Measurements from ENCODE around the gene STAT4.

GRCh38 chr2:191018643-191019119 lies 132.1 kb downstream of the STAT4 start:
- TF ChIP-seq, protein P1, sequence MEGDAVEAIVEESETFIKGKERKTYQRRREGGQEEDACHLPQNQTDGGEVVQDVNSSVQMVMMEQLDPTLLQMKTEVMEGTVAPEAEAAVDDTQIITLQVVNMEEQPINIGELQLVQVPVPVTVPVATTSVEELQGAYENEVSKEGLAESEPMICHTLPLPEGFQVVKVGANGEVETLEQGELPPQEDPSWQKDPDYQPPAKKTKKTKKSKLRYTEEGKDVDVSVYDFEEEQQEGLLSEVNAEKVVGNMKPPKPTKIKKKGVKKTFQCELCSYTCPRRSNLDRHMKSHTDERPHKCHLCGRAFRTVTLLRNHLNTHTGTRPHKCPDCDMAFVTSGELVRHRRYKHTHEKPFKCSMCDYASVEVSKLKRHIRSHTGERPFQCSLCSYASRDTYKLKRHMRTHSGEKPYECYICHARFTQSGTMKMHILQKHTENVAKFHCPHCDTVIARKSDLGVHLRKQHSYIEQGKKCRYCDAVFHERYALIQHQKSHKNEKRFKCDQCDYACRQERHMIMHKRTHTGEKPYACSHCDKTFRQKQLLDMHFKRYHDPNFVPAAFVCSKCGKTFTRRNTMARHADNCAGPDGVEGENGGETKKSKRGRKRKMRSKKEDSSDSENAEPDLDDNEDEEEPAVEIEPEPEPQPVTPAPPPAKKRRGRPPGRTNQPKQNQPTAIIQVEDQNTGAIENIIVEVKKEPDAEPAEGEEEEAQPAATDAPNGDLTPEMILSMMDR (IDR thresholded peaks at IDR 0.05; ENCODE audit: low read depth, low read length, poor library complexity, severe bottlenecking): no peak
- no peak for TF ChIP-seq EZH2phosphoT487 (IDR thresholded peaks at IDR 0.05; ENCODE audit: borderline replicate concordance, low read length)
